ENCODE measurements around the gene TOR3A. TPM values are rescaled to one million over a fixed set of nuclear protein-coding genes. Genes with fewer than 3 reads are reported as not detected.

The TOR3A gene
- total and polyA plus RNA-seq, 2 of the 8 experiments (the other 6 are each of a cell fraction or from before 2014, with no cell fraction given) = 15.3 to 21.4 TPM

DNA sequence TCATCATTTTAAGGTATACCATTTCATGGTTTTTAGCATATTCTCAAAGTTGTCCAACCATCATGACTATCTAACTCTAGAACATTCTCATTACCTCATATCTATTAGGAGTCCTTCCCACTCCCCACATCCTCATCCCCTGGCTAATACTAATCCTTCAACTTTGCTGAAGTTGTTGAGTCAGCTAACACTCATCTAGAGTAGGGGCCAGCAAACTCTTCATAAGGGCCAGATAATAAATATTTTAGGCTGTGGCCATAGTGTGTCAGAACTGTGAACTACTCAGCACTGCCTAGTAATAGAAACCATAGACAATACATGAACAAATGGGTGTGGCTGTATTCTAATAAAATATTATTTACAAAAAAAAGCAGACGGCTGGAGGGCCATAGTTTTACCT lies 43.0 kb downstream of the TOR3A start:
- H3K79me1 ChIP-seq (ENCODE audit: low read depth, low read length) = peaks cover 3% of the 10 kb centered on the region; the same call in 1 of the 2 replicates
- H3K4ac ChIP-seq (replicated peaks; ENCODE audit: insufficient read length, low read depth, low read length) = no peak overlapping the region
- no peak overlapping the region for H4K5ac ChIP-seq (ENCODE audit: insufficient read length, low read depth, low read length)
- peaks cover 0 to 7% (median 0%) of the 10 kb centered on the region in 4 experiments; a peak in 1 of 8 replicates for H3K36me3 ChIP-seq (ENCODE audit: control insufficient read depth in 2 of 4, insufficient read depth in 4 of 4, low read length in 3 of 4)
- no peak overlapping the region for H2BK12ac ChIP-seq (ENCODE audit: low read depth, low read length)
- H3K18ac ChIP-seq (ENCODE audit: extremely low read depth, low read length) = no peak overlapping the region
- H3K9ac ChIP-seq (replicated peaks in 1 of 4; ENCODE audit: extremely low read depth in 1 of 4, low read depth in 3 of 4, low read length in 3 of 4) = no peak overlapping the region
- POLR2A ChIA-PET (ENCODE audit: partially characterized antibody) = no interaction called here
- no peak overlapping the region for H4K91ac ChIP-seq (replicated peaks; ENCODE audit: insufficient read length, low read length)
- H2AK5ac ChIP-seq (ENCODE audit: low read depth, low read length) = no peak overlapping the region
- H3K23me2 ChIP-seq (ENCODE audit: low read depth, low read length) = no peaks in the 10 kb centered on the region
- no peak overlapping the region for H2BK5ac ChIP-seq (ENCODE audit: low read depth, low read length)
- no peaks in the 10 kb centered on the region for H3K79me2 ChIP-seq (ENCODE audit: control insufficient read depth in 1 of 2, insufficient read depth in 2 of 2, low read length in 2 of 2)
- no peak overlapping the region for H2BK20ac ChIP-seq (ENCODE audit: low read length)
- no peaks in the 10 kb centered on the region for H3K9me3 ChIP-seq (ENCODE audit: insufficient read depth in 2 of 2, low read depth in 1 of 2, low read length in 1 of 2)
- H3K4me2 ChIP-seq (ENCODE audit: insufficient read depth in 1 of 2, low read depth in 2 of 2, low read length in 2 of 2) = no peak overlapping the region
- H3K23ac ChIP-seq (ENCODE audit: insufficient read length) = no peak overlapping the region
- H2BK15ac ChIP-seq (ENCODE audit: low read length) = no peak overlapping the region
- CTCF ChIA-PET (ENCODE audit: partially characterized antibody) = no interaction called here
- 86% methylated on average over 1 of the region's 1 CpG; no CpG with 5 or more reads in 1 of the 2 experiments for WGBS, 2 experiments (ENCODE audit: extremely low coverage in 1 of 2, insufficient coverage in 1 of 2, insufficient read length in 1 of 2, insufficient replicate concordance in 2 of 2, low coverage in 1 of 2, low lambda C conversion rate in 2 of 2, missing lambda C conversion rate in 1 of 2)
- no peak overlapping the region for H4K8ac ChIP-seq (ENCODE audit: extremely low read depth, insufficient read depth, low read length)
- TF ChIP-seq JUND (IDR thresholded peaks at IDR 0.05; ENCODE audit: low read length) = no peak
- no peak for TF ChIP-seq RNF2 (IDR thresholded peaks at IDR 0.05; ENCODE audit: borderline replicate concordance, low read depth, low read length, missing control alignments, poor library complexity, severe bottlenecking)
- TF ChIP-seq, protein P1, sequence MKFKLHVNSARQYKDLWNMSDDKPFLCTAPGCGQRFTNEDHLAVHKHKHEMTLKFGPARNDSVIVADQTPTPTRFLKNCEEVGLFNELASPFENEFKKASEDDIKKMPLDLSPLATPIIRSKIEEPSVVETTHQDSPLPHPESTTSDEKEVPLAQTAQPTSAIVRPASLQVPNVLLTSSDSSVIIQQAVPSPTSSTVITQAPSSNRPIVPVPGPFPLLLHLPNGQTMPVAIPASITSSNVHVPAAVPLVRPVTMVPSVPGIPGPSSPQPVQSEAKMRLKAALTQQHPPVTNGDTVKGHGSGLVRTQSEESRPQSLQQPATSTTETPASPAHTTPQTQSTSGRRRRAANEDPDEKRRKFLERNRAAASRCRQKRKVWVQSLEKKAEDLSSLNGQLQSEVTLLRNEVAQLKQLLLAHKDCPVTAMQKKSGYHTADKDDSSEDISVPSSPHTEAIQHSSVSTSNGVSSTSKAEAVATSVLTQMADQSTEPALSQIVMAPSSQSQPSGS (IDR thresholded peaks at IDR 0.05; ENCODE audit: low read length) = no peak
- no peak overlapping the region for H2AFZ ChIP-seq (ENCODE audit: low read length)
- no peak overlapping the region for H3K56ac ChIP-seq (replicated peaks; ENCODE audit: insufficient read length, low read depth, low read length)
- DNase-seq (ENCODE audit: low read depth in 1 of 2, low spot score in 2 of 2) = no peak
- no peaks in the 10 kb centered on the region for H3K4me1 ChIP-seq (replicated peaks in 1 of 4; ENCODE audit: control insufficient read depth in 3 of 4, insufficient read depth in 4 of 4, low read length in 3 of 4)
- H4K20me1 ChIP-seq (replicated peaks in 1 of 2; ENCODE audit: control insufficient read depth in 1 of 2, insufficient read depth in 2 of 2, low read length in 2 of 2) = no peaks in the 10 kb centered on the region
- no peaks in the 10 kb centered on the region for H3K27me3 ChIP-seq (replicated peaks in 1 of 4; ENCODE audit: control insufficient read depth in 3 of 4, extremely low read depth in 1 of 4, insufficient read depth in 3 of 4, low read length in 3 of 4)
- H3K4me3 ChIP-seq (ENCODE audit: extremely low read depth in 1 of 4, insufficient read depth in 2 of 4, low read depth in 3 of 4, low read length in 4 of 4) = no peak overlapping the region
- FAIRE-seq = no peak
- H2BK120ac ChIP-seq (replicated peaks; ENCODE audit: low read depth, low read length) = no peak overlapping the region
- H3K14ac ChIP-seq (ENCODE audit: insufficient read length) = no peak overlapping the region
- H3K27ac ChIP-seq (ENCODE audit: low read depth, low read length) = no peak overlapping the region

Data from H1 (cell line).